Stimulated activated CD8-positive, alpha-beta memory T cell treated with anti-CD3 and anti-CD28 coated beads, Interleukin-12 subunit alpha, Interleukin-12 subunit beta, amount 100 ng/mL, for 24 hours (primary cell): ENCODE results near the gene FIZ1.

Experiments
- DNase-seq: peaks from one replicate; pipeline ENCODE4 v3.0.0-alpha.2; 2020; ENCODE audit errors: extremely low read depth

FIZ1 gene, protein sequence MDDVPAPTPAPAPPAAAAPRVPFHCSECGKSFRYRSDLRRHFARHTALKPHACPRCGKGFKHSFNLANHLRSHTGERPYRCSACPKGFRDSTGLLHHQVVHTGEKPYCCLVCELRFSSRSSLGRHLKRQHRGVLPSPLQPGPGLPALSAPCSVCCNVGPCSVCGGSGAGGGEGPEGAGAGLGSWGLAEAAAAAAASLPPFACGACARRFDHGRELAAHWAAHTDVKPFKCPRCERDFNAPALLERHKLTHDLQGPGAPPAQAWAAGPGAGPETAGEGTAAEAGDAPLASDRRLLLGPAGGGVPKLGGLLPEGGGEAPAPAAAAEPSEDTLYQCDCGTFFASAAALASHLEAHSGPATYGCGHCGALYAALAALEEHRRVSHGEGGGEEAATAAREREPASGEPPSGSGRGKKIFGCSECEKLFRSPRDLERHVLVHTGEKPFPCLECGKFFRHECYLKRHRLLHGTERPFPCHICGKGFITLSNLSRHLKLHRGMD

DNA sequence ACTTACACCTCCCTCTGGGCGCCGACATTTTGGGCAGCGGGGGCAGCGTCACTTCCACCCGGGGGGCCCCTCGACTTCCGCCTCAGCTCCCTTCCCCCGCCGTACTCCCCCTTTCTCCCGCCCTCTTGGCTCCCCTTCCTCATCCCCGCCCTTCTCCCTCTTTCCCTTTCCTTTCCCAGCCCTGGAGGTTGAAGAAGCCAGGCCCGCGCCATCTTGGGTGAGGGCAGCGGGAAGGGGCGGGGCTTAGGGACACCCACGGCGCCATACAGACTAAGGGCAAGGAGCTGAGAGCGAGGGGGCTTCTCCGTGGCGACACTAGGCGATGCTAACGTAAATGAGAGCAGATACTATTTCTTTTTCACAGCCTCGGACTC is at the start of gene FIZ1:
Gene FIZ1, minus strand, starts transcription at position 50 of the 374 bp plus-strand sequence. CDS start 1,652 bp downstream, outside the sequence.
- peak; percentile 90 for DNase-seq

DNA sequence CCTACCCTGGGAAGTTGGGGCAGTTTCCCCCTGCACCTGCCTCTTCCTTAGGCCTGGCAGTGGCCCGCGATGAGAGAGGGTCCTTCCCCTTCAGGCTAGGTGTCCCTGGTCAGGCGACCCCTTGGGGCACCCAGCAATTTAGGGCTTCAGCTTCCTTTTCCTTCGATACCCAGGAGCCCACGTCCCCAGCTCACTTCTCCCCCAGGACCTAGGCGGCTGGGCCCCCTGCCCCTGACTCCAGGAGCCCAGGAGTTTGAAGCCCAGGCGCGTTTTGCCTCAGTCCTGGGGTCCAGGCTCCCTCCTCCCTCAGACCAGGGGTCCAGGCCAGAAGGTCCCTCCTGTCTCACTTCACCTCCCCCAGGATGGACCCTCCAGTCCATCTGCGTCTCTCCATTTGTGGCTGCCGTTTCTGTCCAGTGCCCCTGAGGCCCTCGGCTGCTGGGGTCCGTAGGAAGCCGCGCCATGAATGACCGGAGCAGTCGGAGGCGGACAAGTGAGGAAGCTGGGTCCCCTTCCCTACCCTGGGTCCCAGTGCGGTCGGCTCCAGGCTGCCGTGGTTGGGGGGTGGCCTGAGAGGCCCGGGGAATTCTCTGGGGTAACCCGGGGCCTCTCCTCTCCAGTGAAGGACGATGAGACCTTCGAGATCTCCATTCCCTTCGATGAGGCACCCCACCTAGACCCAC is 49.4 kb upstream of the FIZ1 start:
- DNase-seq, result no peak

DNA sequence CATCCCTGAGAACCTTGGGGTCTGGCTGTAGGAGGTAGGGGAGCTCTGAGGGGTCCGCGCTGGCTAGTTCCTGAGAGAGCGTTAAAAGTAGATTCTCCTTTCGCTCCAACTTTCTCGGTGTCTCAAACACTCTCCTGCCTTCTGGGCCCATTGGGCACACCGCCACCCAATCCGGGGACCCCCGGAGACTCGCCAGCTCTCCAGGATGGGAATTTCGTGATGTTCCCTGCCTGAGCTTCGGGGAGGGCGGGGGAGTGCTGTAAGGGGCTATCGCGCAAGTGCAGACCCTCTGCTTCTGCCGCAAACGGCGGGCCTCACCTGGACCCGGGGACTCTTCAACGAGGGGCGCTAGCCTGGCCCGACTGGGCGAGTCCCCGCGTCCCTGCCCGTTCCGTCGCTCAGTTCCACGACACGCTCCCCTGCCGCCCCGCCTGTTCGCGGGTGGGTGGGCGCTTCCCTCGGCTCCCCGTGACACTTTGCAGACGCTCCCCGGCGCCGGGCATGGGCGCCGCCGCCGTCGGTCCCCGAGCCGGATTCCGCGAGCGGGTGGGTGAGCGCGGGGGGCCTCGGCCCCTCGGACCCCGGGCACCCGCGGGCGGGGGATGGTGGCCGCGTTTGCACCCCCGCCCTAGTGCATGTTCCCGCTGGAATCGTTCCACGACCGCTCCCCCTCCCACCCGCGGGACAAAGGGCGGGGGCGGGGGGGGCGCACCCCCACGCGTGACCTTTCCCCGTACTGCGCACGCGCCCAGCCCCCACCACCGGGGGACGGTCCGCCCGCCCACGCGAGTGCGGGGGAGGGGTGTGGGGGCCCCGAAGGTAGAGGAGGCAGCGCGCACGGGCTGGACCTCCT is 48.6 kb upstream of the FIZ1 start, which contains the start of gene CCDC106:
Gene CCDC106, plus strand, starts transcription at position 481 of the 853 bp plus-strand sequence. CDS start 835 bp downstream, outside the sequence.
- no peak for DNase-seq

DNA sequence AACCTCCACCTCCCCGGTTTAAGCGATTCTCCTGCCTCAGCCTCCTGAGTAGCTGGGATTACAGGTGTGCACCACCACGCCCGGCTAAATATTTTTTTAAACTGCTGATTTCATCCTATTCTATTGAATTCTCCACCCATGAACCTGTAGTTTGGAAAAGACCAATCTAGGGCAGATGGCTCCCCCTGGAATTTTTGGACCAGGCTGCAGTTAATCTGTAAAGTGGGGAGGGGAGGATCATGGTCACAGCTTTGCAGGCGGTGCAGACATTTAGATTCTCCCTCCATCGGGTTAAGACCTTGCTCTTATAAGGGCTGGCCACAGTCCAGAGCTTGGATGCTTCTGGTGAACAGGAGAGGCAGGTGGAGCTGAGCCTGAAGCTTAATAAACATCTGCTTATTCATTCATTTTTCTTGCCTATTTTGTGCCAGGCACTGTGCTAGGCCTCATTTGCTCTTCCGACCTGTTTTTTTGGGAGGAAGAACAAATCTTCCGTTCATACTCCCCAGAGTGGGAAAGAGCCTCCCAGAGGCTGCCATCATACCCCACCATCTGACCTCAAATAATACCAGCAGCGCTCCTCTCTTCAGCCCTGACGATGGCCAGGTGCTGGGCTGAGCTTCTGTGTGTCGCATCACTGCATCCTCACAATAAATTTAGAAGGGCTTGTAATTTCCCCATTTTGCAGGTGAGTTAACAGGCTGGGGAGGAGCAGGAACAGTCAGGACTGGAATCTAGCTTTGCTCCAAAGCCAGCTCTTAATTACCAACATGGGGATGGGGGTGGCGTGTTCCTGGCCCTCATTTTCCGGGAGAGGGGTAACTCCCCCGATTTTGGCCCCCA is 47.8 kb upstream of the FIZ1 start:
- no peak for DNase-seq

DNA sequence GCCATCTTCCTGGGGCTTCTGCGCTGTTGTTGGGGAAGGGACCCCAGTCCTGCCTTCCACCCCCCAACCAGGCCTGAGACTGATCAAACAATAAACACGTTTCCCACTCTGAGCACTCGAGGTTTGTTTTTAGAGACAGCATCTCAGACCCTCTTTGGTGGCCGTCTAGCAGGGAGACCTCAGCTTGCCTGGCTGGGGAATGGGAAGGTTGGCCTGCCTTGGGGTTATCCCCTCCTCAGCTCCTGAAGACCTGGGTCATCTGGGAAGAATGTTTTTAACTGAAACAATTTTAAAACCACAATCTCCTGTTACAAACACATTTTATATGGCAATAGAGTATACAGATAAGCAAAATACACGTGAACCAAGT is 46.2 kb upstream of the FIZ1 start:
- DNase-seq, result no peak

DNA sequence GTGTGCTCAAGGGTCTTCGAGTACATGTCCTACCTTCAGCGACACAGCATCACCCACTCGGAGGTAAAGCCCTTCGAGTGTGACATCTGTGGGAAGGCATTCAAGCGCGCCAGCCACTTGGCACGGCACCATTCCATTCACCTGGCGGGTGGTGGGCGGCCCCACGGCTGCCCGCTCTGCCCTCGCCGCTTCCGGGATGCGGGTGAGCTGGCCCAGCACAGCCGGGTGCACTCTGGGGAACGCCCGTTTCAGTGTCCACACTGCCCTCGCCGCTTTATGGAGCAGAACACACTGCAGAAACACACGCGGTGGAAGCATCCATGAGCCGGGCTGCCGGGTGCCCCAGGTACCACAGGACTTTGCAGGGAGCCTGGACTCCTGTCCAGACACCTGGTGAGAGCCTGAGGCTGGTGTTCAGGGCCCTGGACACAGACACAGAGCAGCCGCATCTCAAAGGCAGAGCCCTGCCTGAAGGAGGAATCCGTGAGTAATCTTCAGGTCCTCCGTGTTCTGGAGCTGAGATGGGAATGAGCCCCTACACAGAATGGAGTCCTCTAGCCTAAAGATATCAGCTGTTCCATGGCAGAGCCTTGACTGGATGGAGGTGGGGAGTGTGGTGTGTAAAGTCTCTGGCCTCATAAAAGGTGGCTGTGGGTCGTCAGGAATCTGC is 45.7 kb upstream of the FIZ1 start:
- no peak for DNase-seq

DNA sequence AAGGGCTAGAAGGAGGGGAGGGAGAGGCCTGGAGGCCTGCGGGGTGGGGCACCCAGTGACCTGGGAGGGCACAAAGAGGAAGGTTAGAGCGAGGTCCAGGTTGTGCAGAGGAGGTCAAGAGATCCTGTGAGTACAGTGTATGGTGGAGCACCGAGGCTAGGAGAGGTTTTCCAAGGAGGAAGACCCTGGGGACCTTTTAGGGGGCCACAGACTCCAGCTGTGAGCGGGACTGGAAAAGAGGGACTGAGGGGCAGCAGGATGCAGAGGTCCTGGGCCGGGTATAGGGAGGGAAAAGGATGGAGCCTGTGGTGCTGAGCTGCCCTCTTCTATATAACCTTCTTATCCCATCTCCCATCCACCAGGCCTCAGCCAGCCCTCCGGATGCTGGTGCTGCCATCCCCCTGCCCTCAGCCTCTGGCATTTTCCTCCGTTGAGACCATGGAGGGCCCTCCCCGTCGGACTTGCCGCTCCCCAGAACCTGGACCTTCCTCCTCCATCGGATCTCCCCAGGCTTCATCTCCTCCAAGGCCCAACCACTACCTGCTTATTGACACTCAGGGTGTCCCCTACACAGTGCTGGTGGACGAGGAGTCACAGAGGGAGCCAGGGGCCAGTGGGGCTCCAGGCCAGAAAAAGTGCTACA is 45.0 kb upstream of the FIZ1 start:
- DNase-seq, result no peak

DNA sequence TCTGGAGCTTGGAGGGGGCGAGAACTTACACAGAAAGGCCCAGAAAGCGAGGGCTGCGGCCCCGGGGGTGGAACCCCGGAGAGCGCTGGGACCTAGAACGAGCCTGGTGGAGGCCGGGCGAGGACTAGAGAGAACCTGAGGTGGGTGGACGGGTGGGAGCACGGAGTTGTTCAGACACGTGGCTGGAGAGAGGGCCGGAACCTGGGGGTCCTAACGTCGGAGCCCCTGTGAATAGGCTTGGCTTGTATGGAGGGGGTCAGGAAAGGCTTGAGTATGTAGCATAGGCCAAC is 44.5 kb upstream of the FIZ1 start:
- no peak for DNase-seq

DNA sequence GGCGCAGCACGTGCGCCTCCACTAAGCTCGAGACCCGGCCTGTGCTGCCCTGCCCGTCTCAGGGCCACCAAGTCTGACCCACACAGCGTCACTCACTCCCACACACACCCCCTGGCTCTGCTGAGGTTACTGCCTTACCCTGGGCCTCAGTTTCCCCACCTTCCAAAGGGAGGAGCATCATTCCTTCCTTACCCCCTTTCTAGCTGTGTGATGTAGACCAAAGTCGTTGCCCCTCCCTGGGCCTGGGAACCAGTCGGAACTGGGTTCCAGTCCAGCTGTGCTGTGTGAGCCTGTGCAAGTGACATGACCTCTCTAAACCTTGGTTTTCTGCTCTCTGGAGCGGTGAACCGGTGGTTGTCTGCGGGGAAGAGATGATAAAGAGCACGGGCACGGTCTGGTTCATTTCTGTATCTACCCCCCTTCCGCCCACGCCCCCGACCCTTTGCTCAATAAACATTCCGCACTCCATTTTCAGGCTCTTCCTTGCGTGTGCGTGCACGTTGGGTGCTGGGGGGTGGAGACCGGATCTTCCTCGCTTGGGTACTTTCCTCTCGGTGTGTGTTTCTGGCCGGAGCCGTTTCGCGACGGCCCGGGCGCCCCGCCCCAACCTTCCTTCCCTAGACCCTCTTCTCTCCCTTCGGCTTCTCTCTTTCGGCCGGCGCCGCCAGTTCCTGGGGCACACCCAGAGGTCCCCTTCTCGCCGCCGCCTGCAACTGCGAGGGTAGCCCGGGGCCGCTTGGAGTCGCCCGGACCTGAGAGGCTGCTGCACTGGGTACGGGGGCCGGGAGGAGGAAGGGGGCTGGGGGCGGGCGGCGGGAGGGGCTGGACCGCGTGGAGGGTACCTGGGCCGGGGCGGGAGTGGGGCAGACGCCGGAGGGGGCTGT is 43.9 kb upstream of the FIZ1 start, which contains the start of gene ZNF581:
Gene ZNF581, plus strand, starts transcription at position 647 of the 884 bp plus-strand sequence. CDS start 923 bp downstream, outside the sequence.
- DNase-seq, result peak; percentile 63

DNA sequence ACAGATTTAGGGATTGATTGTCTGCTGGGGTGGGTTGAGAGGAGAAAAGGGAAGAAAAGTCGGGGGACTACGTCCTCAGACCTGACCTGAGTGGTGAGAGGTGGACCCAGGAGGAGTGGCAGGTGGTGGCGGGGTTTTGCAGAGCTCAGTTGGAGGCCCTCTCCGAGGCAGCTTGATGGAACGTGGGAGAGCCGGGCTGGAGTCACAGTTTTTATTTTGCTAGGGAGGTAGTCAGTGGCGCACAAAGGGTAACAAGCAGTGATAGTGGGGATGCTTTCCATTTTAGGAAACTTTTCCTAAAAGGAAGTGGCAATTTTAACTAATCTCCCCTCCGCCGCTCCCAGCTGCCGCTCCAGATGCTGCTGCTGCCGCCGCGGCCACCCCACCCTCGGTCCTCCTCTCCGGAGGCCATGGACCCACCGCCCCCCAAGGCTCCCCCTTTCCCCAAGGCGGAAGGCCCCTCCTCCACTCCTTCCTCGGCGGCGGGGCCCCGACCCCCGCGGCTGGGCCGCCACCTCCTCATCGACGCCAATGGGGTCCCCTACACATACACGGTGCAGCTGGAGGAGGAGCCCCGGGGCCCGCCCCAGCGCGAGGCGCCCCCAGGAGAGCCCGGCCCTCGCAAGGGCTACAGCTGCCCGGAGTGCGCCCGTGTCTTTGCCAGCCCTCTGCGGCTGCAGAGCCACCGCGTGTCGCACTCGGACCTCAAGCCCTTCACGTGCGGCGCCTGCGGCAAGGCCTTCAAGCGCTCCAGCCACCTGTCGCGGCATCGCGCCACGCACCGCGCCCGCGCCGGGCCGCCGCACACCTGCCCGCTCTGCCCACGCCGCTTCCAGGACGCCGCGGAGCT is 43.1 kb upstream of the FIZ1 start:
- no peak for DNase-seq

DNA sequence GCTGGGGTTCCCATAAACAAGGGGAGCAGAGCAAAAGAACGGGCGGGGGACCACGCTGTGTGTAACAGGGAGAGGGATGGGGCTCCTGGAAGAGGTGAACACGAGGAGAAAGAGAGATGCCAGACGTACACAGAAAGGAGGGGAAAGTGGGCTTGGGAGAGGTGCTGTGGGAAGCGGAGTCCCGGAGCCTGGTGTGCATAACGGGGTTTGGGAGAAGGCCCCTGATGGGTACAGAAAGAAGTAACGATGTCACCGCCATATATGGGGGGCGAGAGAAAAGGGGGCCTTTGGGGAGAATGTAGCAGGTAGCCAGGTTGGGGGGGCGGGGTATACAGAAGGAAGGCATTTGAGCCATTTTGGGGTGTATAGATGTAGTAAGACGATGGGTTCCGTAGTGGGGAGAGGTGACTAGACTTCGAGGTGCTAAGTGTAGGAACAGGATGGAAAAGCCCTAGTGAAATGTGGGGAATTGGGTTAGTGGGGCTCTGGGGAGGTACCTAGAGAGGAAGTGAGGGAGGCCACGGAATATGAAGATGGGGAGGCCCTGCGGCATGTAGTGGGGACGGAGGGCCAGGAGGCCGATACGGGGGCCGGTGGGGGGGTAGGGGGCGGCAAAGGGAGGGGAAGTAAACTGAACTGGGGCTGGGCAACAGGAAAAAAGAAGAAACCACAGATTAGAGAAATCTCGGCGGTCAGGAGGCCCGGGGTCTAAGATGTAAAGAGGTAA is 42.3 kb upstream of the FIZ1 start:
- no peak for DNase-seq

DNA sequence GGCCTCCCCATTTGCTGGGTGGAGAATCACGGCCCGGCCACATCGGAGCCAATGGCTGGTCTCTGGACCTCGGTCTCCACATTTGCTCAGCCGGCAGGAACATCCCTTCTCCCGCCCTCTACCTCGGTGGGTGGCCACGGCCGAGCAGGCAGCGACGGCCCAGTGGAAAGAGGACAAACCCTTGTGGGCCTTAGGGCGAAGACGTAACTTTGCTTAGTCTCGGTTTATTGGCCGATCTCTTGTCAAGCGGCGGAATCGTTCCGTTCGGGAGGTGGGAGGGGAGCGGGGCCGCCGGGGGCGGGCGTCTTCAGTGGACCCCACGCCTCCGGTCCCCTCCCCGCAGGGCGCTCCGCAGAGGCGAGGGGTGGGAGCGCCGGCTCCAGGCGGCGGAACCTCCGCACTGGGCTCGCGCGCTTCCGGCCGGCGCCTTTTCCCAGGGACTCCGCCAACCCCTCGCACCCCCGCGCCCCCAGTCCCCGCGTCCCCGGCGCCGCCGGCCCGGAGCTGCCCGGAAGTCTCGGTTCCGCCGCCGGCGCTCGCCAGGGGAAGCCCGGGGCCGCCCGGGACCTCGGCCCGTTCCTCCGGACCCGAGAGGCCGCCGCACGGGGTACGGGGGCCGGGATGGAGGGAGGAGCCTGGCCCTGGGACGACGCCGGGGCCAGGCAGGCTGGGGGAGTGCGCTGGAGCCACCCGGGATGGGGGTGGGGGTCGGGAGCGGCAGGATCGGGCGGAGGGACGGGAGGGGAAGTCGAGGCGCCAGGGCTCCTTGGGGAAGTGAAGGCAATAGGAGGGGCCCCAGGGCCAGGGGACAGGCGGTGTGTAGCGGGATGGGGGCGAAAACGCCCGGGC is 41.5 kb upstream of the FIZ1 start, which contains the start of gene ZNF580:
Gene ZNF580, plus strand, starts transcription at position 426 of the 849 bp plus-strand sequence. CDS start 1,507 bp downstream, outside the sequence.
- DNase-seq, result no peak

DNA sequence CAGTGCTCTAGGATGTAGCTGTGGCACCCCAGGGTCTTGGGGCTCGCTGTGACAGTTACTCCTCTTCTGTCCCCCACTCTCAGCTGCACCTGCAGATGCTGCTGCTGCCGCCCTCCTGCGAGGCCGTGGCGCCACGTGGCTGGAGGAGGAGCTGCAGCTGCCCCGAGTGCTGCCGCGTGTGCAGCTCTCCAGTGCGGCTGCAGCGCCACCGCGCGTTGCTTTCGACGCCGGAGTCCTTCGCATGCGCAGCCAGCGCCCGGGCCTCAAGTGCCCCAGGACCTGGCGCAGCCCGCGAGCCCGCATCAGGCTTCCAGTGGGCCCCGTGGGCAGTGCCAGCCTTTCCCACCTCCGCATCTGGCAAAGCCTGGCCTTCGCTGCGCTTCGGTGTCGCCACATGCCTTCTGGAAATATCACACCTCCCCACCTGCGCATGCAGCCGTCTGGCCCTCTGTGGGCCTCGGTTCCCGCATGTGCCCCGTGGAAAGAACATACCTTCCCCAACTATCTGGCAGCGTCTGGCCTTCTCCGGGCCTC is 40.8 kb upstream of the FIZ1 start:
- no peak for DNase-seq

DNA sequence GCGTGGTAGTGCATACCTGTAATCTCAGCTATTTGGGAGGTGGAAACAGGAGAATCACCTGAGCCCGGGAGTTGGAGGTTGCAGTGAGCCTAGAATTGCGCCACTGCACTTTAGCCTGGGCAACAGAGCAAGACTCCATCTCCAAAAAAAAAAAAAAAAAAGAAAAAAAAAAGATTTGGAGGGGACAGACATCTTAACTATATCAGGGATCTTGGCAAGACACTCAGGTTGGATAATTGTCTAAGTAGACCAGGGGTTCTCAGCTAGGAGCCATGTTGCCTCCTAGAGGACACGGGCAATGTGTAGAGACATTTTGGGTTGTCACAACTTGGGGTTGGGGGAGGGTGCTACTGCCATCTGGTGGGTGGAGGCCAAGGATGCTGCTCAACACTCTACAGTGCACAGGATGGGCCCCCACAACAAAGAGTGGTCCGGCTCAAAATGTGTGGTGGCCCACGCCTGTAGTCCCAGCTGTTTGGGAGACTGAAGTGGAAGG is 39.6 kb upstream of the FIZ1 start:
- DNase-seq, result no peak

DNA sequence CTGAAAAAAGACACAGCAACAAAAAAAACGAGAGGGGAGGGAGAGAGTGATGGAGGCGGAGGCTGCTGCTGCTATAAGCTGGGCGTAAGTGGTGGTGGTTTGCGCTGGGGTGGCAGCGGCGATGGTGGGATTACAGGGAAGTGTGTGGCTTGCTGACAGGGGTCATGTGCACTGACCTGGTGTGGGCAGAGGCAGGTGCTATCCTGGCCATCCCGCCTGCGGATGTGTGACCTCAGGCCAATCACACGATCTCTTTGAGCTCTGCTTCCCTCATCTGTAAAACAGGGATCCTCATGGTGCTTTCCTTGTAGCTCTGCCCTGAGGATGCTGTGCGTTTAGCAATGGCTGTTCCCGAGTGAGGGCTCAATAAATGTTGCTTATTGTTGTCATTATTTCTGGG is 38.2 kb upstream of the FIZ1 start:
- no peak for DNase-seq

DNA sequence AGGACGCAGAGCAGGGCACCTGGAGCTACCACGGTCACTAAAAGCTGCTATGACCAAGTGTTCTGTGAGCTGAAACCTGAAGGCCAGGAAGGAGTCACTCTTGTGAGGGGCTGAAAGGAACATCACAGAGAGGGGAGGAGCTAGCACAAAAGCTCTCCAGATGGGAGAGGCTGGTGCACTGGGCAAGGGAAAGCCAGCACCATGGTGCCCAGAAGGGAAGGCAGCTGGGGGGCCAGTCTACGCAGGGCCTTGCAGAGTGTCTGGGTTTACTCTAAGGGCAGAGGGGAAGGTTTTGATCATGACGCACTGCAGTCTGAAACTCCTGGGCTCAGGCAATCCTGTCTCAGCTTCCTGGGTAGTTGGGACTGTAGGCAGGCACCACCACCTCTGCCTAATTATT is 37.4 kb upstream of the FIZ1 start:
- no peak for DNase-seq
